HT-29 (cell line): Measurements from ENCODE around the gene ABHD11. TPM values are rescaled to one million over a fixed set of nuclear protein-coding genes. Genes with fewer than 3 reads are reported as not detected.
A peak's percentile ranks its signal among the peaks of the same experiment; 100 is the strongest.
"Not testable (repeated sequence)": the region's sequence is repeated elsewhere in the genome, so short reads cannot be mapped to it uniquely, and the experiment has no call there.

Source experiments
- DNase-seq: peaks from one replicate; pipeline ENCODE4 v3.0.0-alpha.2; 2015; ENCODE audit warnings: low spot score
- total RNA-seq: library from RNA; depleted of rRNA; stranded (reverse); fragments of >200 nt; shearing (Covaris generic); gene quantifications from 2 replicates; pipeline ENCODE4 v1.2.3, GENCODE V29; 2014

ABHD11 gene
- total RNA-seq, 1 experiment from 2014 or later, result 243 TPM

GRCh38 chr7:73742753-73743641 lies 4.4 kb upstream of the ABHD11 start:
- DNase-seq, result peak; percentile 100

DNA sequence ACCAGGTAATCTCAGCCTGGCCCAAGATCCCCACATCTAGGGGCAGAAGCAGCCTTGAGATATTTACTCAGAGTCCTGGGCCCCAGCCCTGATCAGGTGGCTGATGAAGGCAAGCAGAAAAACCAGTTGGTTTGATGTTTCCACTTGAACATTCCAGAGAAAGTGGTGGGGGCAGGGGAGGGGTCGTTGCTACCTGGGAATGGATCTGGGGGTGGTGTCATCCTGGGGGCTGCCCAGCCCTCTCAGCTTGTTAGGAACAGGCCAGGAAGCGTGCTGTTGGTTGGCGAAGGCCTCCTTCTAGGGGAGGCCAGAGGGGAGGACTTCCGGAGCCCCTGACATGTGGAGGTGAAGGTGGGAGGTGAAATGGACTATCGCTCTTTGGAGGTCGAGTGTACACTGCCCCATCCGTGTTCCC lies 3.7 kb upstream of the ABHD11 start:
- DNase-seq, result peak; percentile 81

- no peak for DNase-seq
Observed at GRCh38 chr7:73741600-73741999, 3.0 kb upstream of the ABHD11 start.

DNA sequence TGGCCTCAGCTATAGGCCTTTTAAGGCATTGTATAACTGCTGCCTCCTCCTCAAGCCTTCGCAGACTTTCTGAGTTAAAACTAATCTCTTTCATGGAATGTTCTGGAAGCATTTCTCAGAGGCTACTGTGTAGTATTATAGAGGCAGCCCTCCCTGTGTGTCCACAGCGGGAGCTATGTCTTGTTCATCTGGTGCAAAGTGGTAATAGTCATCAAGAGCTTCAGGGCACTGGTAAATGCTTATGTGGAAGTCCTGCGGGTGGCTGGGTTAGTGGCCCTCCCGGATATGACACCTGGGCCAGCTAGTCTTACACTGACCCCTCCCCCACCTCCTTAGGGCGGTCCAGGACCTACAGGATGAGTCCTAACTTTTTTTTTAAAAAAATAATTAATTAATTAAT lies 2.2 kb upstream of the ABHD11 start:
- DNase-seq, result peak; percentile 70

- DNase-seq, result no peak
Observed at GRCh38 chr7:73740212-73740611, 1.6 kb upstream of the ABHD11 start.

DNA sequence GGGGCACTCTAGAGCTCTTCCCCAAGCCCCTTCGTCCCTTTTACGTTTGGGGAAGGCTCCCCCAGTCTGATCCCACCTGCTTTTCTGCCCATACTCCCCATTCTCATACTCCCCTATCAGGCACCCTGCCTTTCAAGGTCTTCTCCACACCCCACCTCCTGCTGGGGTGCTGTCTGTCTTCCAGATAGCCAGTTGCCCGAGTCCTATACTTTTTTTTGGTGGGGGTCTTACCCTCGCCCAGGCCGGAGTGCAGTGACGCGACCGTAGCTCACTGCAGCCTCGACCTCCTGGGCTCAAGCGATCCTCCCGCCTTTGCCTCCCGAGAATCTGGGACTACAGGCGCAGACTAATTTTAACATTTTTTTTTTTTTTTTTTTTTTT lies 775 bp upstream of the ABHD11 start:
- no peak for DNase-seq

GRCh38 chr7:73738220-73738611 lies 386 bp downstream of the ABHD11 start:
- peak; percentile 76 for DNase-seq

GRCh38 chr7:73737491-73738219 lies 947 bp downstream of the ABHD11 start:
- DNase-seq, result no peak

DNA sequence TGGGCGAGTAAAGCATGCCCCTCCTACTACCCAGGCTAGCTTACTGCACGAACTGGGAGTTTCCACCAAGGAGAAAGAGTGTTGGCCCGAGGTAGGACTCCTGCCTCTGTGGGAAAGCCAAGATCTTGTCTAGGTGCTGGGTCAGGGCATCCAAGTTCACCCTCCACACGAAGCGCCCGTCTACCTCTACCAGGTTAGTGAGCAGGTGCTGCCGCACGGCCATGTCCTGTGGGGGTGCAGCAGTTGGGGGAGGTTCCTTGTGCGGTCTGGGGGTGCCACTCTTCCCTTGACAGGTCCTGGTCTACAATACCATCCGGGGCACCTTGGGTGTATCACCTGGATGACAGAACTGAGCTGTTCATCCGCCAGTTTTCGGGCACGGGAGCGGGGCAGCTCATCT lies 1.7 kb downstream of the ABHD11 start:
- no peak for DNase-seq

DNA sequence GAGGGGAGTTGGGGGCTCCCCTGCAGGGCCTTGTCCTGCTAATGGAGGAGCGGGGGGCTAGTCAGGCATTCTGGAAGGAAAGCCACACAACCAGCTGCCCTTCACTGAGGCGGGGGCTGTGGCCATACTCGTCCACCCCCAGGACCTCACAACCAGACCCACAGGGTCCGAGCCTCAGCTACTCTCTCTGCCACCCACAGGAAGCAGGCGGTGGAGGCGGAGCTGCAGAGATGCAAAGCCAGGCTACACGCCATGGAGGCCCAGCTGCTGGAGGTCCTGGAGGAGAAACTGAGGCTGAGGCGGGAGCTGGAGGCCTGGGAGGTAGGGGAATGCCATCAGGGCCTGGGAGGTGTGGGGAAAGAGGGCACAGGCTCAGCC lies 3.1 kb downstream of the ABHD11 start:
- DNase-seq, result peak; percentile 17

- DNase-seq, result peak; percentile 99
Observed at GRCh38 chr7:73734619-73735527, 3.7 kb downstream of the ABHD11 start.

- no peak for DNase-seq
Observed at GRCh38 chr7:73732397-73732796, 6.2 kb downstream of the ABHD11 start.

DNA sequence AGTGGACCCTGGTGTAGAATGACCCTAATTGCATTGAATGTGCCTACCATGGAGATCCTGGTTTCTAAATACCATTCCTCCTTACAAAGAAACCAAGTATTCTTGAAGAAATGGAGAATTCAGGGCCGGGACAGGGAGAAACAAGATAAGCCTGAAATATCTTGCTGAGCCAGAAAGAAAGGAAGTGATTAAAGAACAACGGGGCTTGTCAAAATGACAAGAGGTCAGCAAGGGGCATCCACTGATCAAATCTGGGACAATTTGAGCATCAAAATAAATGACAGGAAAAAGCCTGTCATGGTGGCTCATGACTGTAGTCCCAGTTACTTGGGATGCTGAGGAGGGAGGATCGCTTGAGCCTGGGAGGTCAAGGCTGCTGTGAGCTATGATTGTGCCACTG lies 8.1 kb downstream of the ABHD11 start:
- DNase-seq, result no peak

GRCh38 chr7:73728551-73728950 lies 10.1 kb downstream of the ABHD11 start:
- peak; percentile 2 for DNase-seq

DNA sequence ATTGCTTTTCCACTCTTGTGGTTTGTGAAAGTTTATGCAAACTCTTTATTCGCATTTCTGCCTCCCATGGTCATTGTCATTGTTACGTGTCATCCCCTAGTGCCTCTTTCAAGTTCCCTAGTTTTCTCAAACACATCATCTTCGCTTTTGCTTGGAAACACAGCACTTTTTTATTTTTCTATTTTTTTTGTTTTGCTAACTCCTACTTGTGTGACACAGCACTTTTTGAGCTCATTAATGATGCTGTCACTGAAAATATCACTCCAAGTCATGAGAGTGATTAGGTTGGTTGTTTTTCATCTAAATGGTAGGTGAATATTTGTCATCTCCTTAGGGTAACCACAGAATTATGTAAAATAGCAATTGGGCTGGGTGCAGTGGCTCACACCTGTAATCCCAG lies 10.7 kb downstream of the ABHD11 start:
- DNase-seq, result no peak

DNA sequence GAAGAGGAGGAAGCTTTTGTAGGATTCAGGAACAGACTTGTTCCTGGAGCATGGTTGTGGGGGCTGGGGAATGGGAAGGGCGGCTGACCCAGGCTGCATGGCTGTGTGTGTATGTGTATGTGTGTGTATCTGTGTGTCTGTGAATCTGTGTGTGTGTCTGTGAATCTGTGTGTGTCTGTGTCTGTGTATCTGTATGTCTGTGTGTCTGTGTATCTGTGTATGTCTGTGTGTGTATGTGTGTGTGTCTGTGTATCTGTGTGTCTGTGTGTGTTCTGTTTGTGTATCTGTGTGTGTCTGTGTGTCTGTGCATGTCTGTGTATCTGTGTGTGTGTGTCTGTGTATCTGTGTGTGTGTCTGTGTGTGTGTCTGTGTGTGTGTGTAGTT lies 12.5 kb downstream of the ABHD11 start:
- no peak for DNase-seq

DNA sequence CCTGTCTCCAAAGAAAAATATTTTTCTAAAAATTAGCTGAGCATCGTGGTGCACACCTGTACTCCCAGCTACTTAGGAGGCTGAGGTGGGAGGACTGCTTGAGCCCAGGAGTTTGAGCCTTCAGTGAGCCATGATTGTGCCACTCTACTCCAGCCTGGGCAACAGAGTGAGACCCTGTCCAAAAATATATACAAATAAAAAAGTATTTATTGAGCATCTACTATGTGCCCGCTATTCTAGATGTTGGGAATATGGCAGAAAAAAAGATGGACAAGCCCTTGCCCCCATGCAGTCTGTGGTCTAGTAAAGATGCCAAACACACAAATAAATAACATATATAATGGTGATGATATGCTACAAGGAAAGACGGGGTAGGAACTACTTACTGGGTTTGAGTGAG lies 14.8 kb downstream of the ABHD11 start:
- no peak for DNase-seq

DNA sequence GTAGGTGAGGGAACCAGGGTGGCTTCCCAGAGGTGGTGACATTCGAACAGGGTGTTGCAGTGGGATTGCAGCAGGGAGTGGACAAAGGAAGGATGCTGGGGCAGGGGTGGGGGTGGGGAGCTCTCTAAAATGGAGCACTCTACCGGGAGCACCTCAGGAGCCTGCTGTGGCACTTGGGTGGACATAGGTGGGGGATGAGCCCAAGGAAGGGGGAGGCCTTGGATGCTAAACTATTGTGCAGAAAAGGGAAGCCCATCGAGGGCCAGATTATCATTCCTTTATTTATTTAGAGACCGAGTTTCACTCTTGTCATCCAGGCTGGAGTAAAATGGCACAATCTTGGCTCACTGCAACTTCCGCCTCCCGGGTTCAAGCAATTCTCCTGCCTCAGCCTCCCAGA lies 15.8 kb downstream of the ABHD11 start:
- no peak for DNase-seq

- DNase-seq, result not testable (repeated sequence)
Observed at GRCh38 chr7:73722182-73722581, 16.4 kb downstream of the ABHD11 start.

GRCh38 chr7:73721377-73721817 lies 17.2 kb downstream of the ABHD11 start:
- DNase-seq, result peak; percentile 66

GRCh38 chr7:73720443-73720842 lies 18.2 kb downstream of the ABHD11 start:
- DNase-seq, result not testable (repeated sequence)

DNA sequence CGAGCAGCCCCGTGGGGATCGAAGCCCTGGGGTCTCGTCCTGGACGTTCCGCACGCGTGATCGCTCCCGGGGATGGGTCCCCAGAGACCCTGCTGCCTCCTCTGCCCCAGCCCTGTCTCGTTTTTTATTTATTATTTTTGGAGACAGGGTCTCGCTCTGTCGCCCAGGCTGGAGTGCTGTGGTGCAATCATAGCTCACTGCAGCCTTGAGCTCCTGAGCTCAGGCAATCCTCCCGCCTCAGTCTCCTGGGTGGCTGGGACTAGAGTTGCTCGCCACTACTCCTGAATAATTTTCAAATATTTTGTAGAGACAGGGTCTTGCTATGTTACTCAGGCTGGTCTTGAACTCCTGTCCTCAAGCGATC lies 18.8 kb downstream of the ABHD11 start:
- no peak for DNase-seq
